Stimulated activated naive CD8-positive, alpha-beta T cell treated with anti-CD3 and anti-CD28 coated beads, Interleukin-15, amount 100 ng/mL, for 72 hours (primary cell): ENCODE measurements around the gene DIPK1B.

Experiments used
- ATAC-seq: fragments of 150-1000 bp; cut with Tn5 transposase; 2 replicates; pipeline ENCODE4 v1.10.0; 2021; ENCODE audit warnings: mild to moderate bottlenecking, moderate library complexity
- DNase-seq, 2 donors: peaks; one replicate each; pipeline ENCODE4 v3.0.0; 2021 to 2022
- H3K27ac Mint-ChIP-seq, 2 donors: one replicate each; pipeline ENCODE4 v1.8.0; 2022; ENCODE audit warnings: mild to moderate bottlenecking in 2 of 2, mixed read lengths in 2 of 2, moderate library complexity in 2 of 2
- H3K27me3 Mint-ChIP-seq: one replicate; pipeline ENCODE4 v1.8.0; 2022; ENCODE audit warnings: mixed read lengths
- H3K4me1 Mint-ChIP-seq: one replicate; pipeline ENCODE4 v1.8.0; 2022; ENCODE audit warnings: mild to moderate bottlenecking, mixed read lengths
- H3K4me3 Mint-ChIP-seq, 2 donors: one replicate each; pipeline ENCODE4 v1.8.0; 2022; ENCODE audit warnings: mild to moderate bottlenecking in 2 of 2, mixed read lengths in 2 of 2, moderate library complexity in 1 of 2
- H3K9me3 Mint-ChIP-seq, 2 donors: one replicate each; pipeline ENCODE4 v1.8.0; 2022; ENCODE audit warnings: mixed read lengths in 2 of 2

DIPK1B gene

GRCh38 chr9:136681029-136681428, 31.3 kb upstream of the DIPK1B start:
- H3K4me3 Mint-ChIP-seq: no peak overlapping the region
- H3K27me3 Mint-ChIP-seq: no peaks in the 10 kb centered on the region
- ATAC-seq (no peak), DNase-seq (no peak)
- H3K4me1 Mint-ChIP-seq: peaks cover 7% of the 10 kb centered on the region
- H3K9me3 Mint-ChIP-seq: no peaks in the 10 kb centered on the region
- peak overlapping the region in 1 of 2 donors; percentile 65 for H3K27ac Mint-ChIP-seq

DNA sequence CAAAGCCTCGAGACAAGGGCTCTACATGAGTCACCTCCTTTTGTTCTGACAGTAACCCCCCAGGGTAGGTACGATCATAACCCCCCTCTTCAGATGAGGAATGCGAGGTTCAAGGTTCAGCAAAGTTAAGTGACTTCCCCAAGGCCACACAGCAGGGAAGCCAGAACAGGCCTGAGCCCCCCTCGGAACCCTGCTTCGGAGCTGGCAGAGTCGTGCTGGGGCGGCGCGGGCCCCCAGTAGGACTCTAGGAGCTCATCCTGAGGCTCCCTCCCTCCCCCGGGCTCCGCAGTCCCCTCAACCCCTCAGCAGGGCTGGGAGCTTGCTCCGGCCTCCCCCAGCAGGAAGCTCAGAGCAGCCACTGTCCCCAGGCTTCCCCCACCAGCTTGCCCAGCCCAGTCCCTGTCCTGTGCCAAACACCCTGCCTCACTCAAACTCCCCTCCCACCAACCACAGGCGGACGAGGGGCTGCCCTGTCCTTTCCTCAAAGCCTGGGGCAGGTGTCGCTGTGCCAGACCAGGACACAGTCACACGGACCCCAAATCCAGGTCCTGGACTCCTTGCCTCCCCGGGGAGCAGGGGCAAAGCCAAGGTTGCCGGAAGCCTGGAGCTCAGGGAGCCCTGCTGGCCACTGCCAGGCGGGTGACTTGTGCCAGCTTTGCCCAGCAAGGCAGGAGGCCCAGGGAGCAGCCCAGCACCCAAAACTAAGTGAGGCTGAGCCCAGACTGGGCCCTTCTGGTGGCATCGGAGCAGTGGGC, 30.2 kb upstream of the DIPK1B start:
- H3K4me1 Mint-ChIP-seq: peaks cover 12% of the 10 kb centered on the region
- no peaks in the 10 kb centered on the region for H3K27me3 Mint-ChIP-seq
- ATAC-seq (no peak), DNase-seq (no peak)
- H3K9me3 Mint-ChIP-seq: no peaks in the 10 kb centered on the region
- no peak overlapping the region for H3K27ac Mint-ChIP-seq
- H3K4me3 Mint-ChIP-seq: no peak overlapping the region

- no peak for ATAC-seq
- H3K4me1 Mint-ChIP-seq: peaks cover 12% of the 10 kb centered on the region
Observed at GRCh38 chr9:136682710-136683109, 29.7 kb upstream of the DIPK1B start.

DNA sequence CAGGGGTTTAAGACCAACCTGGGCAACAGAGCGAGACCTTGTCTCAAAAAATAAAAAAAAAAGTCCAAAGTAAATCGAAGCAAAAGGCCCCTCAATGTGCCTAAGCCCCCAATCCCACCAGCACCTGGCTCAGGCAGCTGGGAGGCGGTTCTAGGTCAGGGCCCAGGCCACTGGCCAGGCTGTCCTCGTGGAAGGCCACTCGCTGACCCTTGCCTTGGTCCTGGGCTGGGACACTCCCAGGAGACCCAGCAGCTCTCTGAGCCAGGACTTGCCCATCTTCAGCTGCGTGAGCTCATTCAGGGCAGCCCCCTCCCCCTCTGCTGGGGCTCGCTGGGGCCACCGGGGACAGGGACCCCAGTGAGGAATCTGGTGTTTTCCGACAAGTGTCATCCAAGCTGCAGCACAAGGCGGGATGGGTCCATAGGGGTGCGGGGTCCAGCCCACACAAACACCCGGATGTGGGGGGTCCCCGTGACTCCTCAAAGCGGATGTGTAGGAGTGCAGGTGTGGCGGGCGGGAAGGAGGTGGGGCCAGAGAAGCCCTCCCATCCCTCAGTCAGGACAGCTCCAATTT, 29.1 kb upstream of the DIPK1B start:
- no peak for DNase-seq
- ATAC-seq: no peak
- H3K9me3 Mint-ChIP-seq: no peaks in the 10 kb centered on the region
- no peak overlapping the region for H3K27ac Mint-ChIP-seq
- no peak overlapping the region for H3K4me3 Mint-ChIP-seq
- peaks cover 16% of the 10 kb centered on the region for H3K4me1 Mint-ChIP-seq
- no peaks in the 10 kb centered on the region for H3K27me3 Mint-ChIP-seq

More at GRCh38 chr9:136682710-136683109, 29.7 kb upstream of the DIPK1B start:
- H3K27me3 Mint-ChIP-seq: no peaks in the 10 kb centered on the region
- no peak overlapping the region for H3K4me3 Mint-ChIP-seq
- no peak for DNase-seq
- no peaks in the 10 kb centered on the region for H3K9me3 Mint-ChIP-seq
- no peak overlapping the region for H3K27ac Mint-ChIP-seq

- no peak overlapping the region for H3K4me3 Mint-ChIP-seq
- ATAC-seq (no peak), DNase-seq (no peak)
- no peak overlapping the region for H3K27ac Mint-ChIP-seq
- H3K9me3 Mint-ChIP-seq: no peaks in the 10 kb centered on the region
- H3K27me3 Mint-ChIP-seq: no peaks in the 10 kb centered on the region
- H3K4me1 Mint-ChIP-seq: peaks cover 21% of the 10 kb centered on the region
Observed at GRCh38 chr9:136683755-136684154, 28.6 kb upstream of the DIPK1B start.

GRCh38 chr9:136684339-136684738, 28.0 kb upstream of the DIPK1B start:
- no peak for DNase-seq
- no peaks in the 10 kb centered on the region for H3K9me3 Mint-ChIP-seq
- H3K27ac Mint-ChIP-seq: no peak overlapping the region
- no peak for ATAC-seq
- no peak overlapping the region for H3K4me3 Mint-ChIP-seq
- H3K4me1 Mint-ChIP-seq: peaks cover 24% of the 10 kb centered on the region
- no peaks in the 10 kb centered on the region for H3K27me3 Mint-ChIP-seq

GRCh38 chr9:136684799-136685198, 27.6 kb upstream of the DIPK1B start:
- DNase-seq: no peak
- no peak overlapping the region for H3K27ac Mint-ChIP-seq

GRCh38 chr9:136685216-136685615, 27.2 kb upstream of the DIPK1B start:
- Mint-ChIP-seq H3K27me3 (no peaks in the 10 kb centered on the region), H3K27ac (no peak overlapping the region), H3K4me3 (no peak overlapping the region), H3K4me1 (peaks cover 24% of the 10 kb centered on the region), H3K9me3 (no peaks in the 10 kb centered on the region)
- DNase-seq (no peak), ATAC-seq (no peak)

More at GRCh38 chr9:136684799-136685198, 27.6 kb upstream of the DIPK1B start:
- H3K4me1 Mint-ChIP-seq: peaks cover 24% of the 10 kb centered on the region
- no peaks in the 10 kb centered on the region for H3K27me3 Mint-ChIP-seq
- H3K4me3 Mint-ChIP-seq: no peak overlapping the region
- H3K9me3 Mint-ChIP-seq: no peaks in the 10 kb centered on the region
- no peak for ATAC-seq

DNA sequence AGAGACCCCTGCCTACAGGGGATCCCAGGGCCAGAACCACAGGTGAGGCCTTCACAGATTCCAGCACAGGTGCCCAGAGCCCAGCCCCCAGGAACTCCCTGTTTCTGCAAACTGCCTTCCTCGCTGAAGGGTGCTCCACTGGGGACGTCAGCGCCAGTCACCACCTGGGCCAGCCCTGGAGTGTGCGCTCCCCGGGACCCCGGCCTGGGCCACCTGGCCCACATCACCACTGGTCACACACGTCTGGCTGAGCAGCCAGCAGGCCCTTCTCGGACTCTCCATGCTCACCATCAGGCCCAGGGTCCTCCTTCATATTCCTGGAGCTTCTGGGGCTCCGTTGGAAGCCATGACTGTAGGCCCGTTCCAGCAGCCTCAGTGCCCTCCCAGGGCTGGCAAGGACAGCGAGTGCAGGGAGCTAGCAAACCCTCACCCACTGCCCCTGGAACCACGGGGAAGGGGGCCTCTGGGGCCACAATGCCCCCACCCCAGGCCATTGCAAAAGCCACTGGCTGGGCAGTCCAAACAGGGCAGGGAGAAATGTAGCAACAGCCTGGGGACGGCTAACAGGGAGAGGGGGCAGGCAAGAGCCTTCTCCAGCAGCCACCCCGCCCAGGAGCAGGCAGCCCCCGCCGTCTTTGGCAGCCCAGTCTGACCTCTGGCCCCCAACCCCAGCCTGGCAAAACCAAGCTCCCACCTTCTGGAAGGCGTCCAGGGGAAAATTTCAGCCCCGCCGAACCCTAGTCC, 26.4 kb upstream of the DIPK1B start:
- H3K27ac Mint-ChIP-seq: peak overlapping the region in 1 of 2 donors; percentile 26
- peak overlapping the region; percentile 76 to 84 for H3K4me3 Mint-ChIP-seq
- H3K27me3 Mint-ChIP-seq: no peaks in the 10 kb centered on the region
- H3K9me3 Mint-ChIP-seq: no peaks in the 10 kb centered on the region
- no peak for DNase-seq
- no peak for ATAC-seq
- peaks cover 24% of the 10 kb centered on the region for H3K4me1 Mint-ChIP-seq

DNA sequence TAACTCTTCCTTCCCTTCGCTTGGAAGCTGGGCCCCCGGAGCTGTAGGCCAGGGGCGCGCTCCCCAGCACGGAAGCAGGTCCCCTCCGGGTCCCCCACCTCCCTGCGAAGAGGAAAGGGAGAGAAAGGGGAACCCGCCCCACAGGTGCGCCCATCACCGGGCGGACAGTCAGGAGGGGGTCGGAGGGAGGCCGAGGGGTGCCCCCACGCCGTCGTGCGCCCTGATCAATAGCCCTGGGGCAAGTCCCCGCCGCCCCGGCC, 25.9 kb upstream of the DIPK1B start:
- DNase-seq (no peak), ATAC-seq (no peak)

DNA sequence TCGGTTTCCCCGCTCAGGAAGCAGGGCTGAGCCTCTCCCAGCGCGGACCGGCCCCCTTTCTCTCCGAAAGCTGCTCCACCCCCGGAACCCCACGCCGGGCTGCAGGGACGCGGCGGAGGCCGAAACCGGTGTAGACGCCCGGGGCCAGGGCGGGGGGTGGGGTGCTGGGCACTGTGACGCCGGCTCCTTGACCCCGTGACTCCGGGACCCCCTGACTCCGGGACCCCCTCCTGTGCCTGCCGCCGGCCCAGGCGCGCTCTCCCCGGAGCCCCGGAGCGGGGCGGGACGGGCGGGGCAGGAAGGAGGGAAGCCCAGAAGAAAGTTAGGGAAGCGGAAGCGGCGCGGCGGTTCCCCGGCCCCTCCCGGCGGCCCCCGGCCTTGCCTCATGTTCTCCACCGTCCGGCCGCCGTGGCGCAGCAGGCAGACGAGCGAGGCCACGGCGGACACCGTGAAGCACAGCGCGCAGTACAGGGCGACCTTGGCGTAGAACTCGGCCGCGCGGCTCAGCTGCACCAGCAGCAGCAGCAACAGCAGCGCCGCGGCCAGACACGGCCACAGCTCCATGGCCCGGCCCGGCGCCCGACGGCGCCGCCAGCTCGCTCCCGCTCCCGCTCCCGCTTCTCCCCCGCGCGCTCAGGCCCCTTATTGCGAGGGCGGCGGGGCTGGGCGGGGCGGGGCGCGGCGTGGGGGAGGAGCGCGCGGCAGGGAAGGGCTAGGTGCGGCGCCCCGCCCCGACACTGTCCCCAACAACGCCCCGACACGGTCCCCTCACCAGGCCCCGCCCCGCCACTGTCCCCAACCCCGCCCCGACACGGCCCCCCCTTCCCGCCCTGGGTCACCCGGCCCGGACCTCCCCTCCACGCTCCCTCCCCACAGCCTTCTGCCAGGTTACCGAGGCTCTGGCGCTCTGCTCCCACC, 25.3 kb upstream of the DIPK1B start, which contains the start of gene AGPAT2:
Gene AGPAT2, minus strand, starts transcription at position 664 of the 918 bp plus-strand sequence. Its CDS starts 100 bp downstream, at position 564.
- H3K4me3 Mint-ChIP-seq: peak within 1 kb of the TSS; percentile 76 to 84
- no peaks in the 10 kb centered on the region for H3K27me3 Mint-ChIP-seq
- no peaks in the 10 kb centered on the region for H3K9me3 Mint-ChIP-seq
- peak; percentile 86 for ATAC-seq
- H3K4me1 Mint-ChIP-seq: peaks cover 24% of the 10 kb centered on the region
- peak; percentile 65 to 69 for DNase-seq
- H3K27ac Mint-ChIP-seq: peak within 1 kb of the TSS in 1 of 2 donors; percentile 26

More for the DNA sequence above, 25.9 kb upstream of the DIPK1B start:
- H3K4me3 Mint-ChIP-seq: peak overlapping the region; percentile 76 to 84
- no peaks in the 10 kb centered on the region for H3K27me3 Mint-ChIP-seq
- H3K27ac Mint-ChIP-seq: no peak overlapping the region
- H3K4me1 Mint-ChIP-seq: peaks cover 24% of the 10 kb centered on the region
- no peaks in the 10 kb centered on the region for H3K9me3 Mint-ChIP-seq

- DNase-seq (no peak), ATAC-seq (no peak)
- Mint-ChIP-seq H3K27ac (no peak overlapping the region), H3K4me3 (peak overlapping the region; percentile 35 to 54), H3K27me3 (no peaks in the 10 kb centered on the region), H3K4me1 (peaks cover 24% of the 10 kb centered on the region), H3K9me3 (no peaks in the 10 kb centered on the region)
Observed at GRCh38 chr9:136687721-136688223, 24.6 kb upstream of the DIPK1B start.

DNA sequence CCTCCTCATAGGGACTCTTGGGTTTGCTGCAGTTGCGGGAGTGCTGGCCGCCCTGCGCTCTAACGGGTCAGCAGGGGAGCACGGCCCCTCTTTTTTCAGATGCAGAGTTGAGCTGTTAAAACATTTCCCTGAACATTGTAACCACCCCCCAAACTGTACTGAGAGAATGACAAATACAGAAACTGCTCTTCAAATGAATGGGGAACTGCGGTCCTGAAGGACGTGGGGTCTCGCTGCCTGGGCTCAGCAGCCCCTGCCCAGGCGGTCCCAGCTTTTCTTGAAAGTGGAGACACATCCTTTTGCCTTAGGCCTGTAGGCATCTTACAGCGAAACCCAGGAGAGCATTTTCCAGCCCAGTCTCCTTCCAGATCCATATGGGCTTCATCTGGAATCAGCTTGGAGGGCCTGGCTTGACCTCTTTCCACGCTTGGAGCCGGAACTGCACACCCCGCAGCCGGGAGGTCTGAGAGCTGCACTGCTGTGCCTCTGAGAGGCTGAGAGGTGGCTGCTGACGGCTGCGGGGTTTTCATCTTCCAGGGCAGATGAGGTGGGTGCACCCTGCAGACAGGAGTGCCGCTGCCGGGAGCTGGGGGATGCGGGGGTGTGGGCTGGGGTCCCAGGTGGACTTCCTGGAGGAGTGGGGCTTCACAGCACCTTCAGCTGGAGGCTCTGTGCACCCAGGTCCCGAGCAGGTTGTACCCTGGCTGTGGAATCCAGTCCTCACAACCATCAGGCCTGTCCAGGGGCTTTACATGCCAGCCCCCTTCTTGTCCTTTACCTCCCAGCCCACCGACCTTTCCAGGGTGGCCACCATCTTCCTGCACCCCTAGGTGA, 23.9 kb upstream of the DIPK1B start:
- DNase-seq (no peak), ATAC-seq (no peak)
- peak overlapping the region; percentile 35 to 54 for H3K4me3 Mint-ChIP-seq
- no peak overlapping the region for H3K27ac Mint-ChIP-seq
- H3K9me3 Mint-ChIP-seq: no peaks in the 10 kb centered on the region
- H3K4me1 Mint-ChIP-seq: peaks cover 28% of the 10 kb centered on the region
- no peaks in the 10 kb centered on the region for H3K27me3 Mint-ChIP-seq

- H3K27ac Mint-ChIP-seq: no peak overlapping the region
- H3K27me3 Mint-ChIP-seq: no peaks in the 10 kb centered on the region
- DNase-seq (no peak), ATAC-seq (no peak)
- H3K4me3 Mint-ChIP-seq: no peak overlapping the region
- H3K9me3 Mint-ChIP-seq: no peaks in the 10 kb centered on the region
- peaks cover 29% of the 10 kb centered on the region for H3K4me1 Mint-ChIP-seq
Observed at GRCh38 chr9:136689108-136689460, 23.3 kb upstream of the DIPK1B start.
